Stimulated activated CD8-positive, alpha-beta memory T cell treated with anti-CD3 and anti-CD28 coated beads, Interleukin-12 subunit alpha, Interleukin-12 subunit beta, amount 100 ng/mL, for 1 hour (primary cell): ENCODE results near the gene HGF.
"Not testable (repeated sequence)": the region's sequence is repeated elsewhere in the genome, so short reads cannot be mapped to it uniquely, and the experiment has no call there.

Experiments
- DNase-seq: peaks from one replicate; pipeline ENCODE4 v3.0.0-alpha.2; 2020; ENCODE audit warnings: low read depth

HGF gene

DNA sequence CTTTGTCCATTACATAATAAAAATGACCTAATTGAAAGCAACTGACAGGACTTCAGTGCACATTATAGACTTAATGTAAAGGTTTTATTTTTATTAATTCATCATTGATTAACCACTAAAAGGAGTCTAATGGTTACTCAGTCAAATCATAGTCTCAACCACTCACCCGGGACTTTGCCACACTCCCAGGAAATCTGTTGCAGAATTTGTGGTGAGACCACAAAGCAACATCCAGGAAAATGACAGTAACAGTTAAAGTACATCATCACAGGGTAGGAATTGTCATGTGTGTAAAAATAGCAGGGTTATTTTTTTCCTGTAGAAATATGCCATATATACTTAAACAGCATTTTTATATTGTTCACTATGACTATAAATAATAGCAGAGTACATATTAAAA is 6.3 kb upstream of the HGF start:
- no peak for DNase-seq

DNA sequence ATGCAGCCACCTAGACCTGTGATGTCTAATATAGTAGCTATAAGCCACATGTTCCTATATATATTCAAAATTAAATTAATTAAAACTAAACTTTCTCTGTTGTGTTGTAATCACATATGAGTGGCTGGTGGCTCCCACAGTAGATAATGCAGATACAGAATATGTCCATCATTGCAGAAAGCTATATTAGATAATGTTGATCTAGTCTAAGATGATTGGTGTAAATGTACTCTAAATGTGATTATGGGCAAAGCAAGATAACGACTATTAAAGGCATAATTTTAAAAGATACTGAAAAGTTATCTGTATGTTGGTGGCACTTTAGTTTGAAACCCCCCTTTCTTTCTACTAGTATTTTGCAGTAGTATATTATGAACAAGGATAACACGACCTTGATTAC is 5.7 kb upstream of the HGF start:
- DNase-seq, result no peak

DNA sequence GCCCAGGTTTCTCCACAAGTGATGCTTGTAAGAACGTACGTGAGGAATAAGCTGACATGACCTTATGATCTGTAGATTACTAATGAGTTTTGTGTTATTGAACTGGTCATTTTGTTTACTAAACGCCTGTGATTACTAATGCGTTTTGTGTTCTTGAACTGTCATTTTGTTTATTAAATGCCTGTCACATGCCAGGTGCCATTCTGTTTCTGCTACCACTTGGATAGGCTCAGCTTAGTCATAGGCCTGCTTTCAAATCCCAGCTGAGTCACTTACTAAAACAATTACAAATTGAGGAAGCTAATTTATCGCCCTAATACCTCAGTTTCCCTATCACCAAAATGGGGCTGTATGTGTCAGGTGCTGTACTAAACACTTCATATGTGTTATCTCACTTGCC is 4.7 kb upstream of the HGF start:
- no peak for DNase-seq

DNA sequence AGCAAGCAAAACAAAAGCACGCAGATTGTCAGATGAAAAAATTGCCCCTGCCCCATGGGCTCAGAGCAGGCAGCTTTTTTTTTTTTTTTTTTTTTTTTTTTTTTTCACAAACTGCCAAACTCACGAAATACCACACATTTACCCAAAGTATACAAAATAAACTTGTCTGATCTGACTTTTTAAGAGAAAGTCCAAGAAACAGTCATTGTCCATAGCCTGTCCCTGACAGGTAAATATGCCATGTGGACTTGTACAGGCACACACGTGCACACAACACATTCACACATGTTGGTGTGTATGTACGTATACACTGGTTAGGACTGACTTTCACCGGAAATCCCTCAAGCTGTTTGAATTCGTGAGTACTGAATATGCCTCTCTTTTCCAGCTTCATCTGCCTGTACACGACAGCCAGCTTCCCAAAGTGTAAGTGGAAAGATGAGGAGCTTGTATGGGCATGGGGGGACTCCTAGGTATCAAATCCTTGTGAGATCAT is 929 bp upstream of the HGF start:
- no peak for DNase-seq

DNA sequence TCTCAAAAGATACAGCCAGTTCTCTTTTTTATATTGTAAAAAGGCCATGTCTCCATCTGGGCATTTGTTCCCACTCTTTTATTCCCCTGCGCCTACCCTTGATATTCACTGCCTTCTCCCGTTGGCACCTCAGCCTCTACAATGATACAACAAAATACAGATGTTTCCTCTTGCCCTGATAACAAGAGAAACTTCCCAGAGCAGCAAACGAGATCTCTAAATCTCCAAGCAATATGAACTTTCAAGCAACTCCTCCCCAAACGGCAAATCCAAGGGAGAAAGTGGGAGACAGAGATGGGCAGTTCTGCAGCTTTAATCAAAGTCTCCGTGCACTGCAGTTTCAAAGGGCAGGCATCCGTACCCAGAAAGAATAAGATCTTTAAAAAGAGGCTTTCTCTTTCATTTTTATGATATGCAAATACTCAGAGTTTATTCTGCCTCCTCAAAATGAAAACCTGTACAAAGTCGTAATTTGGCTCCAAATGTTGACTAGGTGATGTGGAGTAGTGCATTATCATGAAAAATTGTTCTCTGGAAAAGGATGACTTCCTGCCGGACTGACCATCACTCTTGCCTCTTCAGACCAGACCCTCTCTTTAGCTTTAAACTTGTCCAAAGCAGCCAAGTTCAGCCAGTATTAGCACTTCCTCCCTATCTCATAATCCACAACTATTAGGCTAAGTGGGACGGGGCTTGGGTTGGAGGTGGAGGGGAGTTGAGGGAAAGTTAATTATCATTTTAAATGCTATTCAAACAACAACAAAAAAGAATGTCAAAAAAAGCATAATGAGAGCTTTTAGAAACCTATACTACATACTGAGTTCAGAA is 682 bp downstream of the HGF start:
- DNase-seq, result no peak

DNA sequence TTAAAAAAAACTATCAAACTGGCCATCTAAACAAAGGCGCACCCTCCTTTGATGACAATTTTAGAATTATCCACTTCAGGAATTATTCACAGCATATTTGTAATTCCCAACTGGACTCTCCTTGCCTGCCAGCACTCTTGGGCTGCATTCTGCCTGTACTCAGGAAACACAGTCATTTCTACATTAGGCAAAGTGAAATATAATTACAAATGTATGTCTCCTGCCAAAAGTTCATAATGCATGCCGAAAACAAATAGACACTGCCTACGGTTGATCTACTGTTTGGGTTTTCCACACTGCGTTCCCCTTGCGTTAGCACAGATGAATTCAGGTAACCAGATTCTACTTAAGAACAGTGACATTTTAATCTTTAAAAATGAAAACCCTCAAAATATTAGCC is 1.9 kb downstream of the HGF start:
- no peak for DNase-seq

DNA sequence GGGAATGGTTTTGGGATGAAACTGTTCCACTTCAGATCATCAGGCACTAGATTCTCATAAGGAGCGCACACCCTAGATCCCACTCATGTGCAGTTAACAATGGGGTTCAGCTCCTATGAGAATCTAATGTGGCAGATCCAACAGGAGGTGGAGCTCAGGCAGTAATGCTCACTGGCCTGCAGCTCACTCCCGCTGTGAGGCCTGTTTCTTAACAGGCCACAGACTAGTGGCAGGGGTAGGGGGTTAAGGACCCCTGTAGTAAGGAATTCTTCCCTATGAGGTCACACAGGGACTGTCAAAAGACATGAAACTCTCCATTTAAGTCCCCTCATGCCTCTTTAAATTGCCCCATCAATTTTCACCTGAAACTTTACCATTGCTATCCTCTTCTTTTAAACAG is 8.0 kb downstream of the HGF start:
- DNase-seq, result no peak

DNA sequence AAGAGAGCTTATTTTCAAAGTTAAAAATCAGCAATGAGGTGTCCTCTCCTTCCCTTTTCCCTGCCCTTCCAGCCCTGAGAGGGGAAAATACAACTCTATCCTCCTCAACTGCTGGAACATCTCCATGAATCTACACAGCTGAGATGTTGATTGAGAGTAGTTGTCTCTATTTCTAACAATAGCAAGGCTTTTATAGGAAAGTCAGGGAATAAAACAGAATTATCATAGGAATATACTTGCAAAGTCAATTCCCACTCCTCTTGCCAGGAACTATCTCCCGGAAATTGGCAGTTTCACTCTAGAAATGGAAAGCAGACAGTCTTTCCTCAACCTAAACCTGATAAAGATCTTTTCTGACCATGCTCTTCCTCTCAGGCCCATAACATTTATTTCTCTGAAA is 8.8 kb downstream of the HGF start:
- DNase-seq, result no peak

DNA sequence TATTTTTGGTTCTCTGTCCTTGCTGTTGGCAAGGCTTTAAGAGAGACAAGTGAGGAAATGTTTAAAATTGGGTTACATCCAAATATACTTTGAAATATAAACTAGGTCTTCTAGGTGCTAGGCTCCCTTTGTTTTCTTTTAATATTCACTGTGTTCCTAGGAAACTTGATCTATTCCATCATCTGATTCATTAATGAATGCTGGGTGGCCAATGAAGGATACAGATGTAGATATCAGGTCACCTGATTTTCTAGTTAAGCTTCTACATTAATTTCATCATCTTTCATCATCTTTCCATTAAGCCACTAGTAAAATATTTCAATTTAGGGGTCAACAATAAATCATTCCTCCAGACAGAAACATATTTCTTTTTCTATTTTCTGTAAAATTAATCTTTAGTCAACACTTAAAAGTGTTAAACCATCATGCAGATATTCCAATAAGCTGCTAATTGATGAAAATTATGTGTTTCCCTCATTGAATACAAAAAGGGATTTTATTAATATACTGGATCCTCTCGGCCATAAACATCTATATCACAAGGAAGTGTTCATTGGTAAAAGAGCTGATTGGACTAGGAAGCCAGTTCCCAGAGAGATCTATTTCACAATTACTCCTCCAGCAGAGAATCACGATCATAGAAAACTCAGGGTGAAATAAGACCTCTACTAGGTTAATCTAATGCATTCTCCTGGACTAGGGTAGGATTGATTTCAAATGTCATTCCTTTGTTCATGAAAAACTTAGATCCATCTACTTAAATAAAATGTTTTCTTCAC is 14.7 kb downstream of the HGF start:
- no peak for DNase-seq

DNA sequence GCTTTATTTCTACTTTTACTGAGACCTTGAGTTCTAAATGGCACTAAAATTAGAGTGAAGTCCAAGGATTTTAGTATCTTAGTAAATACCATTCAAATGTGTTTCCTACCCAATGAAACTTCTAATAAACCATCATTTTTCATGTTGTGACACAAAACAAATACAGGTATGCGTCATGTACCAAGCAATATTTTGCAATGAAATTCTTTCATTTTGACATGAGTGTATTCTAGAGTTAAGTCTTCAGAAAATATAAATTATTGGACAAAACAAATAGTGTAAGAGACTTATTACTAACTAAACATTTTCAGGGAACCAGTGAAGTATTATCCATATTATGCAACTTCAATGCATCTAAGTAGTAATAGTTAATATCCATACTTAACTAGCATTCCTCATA is 16.5 kb downstream of the HGF start:
- DNase-seq, result no peak

DNA sequence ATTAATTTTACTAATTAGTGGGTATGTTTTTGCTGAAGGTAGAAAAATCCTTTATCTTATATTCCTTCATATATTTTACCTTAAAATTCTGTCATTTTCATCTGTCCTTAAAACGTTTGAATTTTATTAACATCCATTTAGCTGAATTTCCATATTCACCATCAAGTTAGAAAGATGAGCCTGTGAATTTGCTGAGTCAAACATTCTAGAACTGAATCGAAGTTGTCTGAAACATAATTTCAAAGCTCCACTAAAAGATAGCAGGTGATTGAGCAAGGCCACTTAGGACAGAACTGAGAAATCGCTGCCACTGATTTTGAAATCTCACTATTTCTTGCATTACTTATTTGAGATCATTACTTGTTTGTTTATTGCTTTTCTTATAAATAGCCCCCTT is 17.5 kb downstream of the HGF start:
- no peak for DNase-seq

DNA sequence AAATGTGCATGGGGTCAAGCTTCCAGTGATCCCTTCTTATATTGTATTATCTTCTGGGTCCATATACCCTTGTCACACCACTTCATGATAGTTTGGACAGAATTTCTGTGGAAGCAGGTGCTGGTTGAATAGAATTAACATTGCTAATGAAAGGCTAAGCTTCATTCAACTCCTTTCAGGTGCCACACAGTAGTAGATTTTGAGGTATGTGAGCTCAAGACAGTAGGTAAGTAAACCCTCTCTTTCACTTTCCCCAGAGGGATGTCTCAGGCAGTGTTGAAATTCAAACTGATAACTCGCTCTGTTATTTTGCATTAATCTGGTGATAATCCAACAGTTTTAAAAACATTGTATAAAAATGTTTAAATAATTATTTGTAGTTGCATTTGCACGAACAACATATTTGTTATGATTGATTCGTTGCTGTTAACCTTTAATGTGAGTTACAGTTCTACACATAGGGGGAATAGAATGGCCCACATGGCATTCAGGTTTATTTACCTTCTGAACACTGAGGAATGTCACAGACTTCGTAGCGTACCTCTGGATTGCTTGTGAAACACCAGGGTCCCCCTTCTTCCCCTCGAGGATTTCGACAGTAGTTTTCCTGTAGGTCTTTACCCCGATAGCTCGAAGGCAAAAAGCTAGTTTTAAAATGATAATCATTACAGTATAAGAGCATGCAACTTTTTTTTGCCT is 18.1 kb downstream of the HGF start:
- no peak for DNase-seq

DNA sequence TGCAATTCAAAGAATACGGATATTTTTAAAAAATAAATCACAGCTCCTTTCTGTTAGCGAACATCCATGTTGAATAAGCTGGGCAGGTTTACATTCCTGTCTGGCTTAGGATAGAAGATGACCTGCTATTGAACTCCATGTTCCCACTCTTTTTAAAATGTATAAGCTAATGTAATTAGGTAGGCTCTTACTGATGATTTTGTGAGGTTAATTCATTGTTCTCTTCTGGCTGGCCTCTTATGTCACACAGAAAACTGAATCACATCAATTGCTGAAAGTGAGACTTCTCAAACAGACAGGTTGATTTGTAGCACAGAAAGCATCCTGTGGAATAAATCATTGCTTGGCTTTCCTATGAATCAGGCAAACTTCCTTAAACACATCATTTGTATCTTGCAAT is 24.2 kb downstream of the HGF start:
- DNase-seq, result no peak

DNA sequence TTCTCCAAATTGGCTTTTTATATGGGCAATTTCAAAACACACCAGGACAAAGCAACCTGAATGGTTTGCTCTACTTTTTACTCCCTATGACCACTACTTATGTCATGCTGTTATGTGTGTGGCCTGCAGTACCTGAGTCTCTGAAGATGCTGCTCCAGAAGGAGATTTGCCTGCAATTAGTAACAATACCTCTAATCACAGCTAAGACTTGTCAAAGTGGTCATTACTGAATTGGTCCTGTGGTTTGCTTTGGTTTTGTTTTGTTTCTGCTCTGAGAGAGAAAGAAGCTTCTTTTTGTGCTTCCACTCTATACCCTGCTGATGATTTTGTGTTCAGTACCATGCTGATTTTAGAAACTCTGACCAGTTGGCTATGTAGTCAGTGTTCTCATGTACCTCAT is 25.5 kb downstream of the HGF start:
- no peak for DNase-seq

DNA sequence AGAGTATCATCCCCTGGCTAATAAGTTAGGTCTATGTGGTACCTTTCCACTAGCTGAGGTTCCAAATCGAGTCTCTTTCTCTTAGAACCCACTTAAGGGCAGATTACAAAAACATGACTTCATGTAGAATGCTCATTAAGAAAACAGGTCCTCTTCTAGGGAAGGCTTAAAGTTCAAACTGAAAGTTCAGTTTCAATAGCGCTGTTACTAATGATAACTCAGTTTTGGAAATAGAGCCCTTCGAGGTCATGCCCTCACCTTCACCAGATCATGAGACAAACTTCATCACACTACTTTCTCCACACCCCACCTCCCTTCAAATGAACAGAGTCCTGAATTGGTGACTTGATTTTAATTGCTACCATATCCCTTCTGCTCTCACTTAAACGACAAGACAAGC is 26.2 kb downstream of the HGF start:
- DNase-seq, result no peak

DNA sequence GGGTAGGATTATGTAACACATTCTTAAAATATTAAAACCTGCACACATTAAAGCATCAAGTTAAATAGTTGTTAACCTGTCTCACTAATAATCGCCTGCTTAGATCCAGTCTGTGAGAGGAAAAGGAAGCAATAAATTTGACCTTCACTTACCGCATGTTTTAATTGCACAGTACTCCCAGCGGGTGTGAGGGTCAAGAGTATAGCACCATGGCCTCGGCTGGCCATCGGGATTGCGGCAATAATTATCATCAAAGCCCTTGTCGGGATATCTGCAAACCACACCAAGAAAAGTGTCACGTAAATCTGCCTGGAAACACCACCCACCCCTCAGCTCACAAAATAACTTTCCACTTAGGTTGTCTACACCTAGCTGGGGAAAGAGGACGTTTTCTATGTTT is 26.6 kb downstream of the HGF start:
- DNase-seq, result no peak

DNA sequence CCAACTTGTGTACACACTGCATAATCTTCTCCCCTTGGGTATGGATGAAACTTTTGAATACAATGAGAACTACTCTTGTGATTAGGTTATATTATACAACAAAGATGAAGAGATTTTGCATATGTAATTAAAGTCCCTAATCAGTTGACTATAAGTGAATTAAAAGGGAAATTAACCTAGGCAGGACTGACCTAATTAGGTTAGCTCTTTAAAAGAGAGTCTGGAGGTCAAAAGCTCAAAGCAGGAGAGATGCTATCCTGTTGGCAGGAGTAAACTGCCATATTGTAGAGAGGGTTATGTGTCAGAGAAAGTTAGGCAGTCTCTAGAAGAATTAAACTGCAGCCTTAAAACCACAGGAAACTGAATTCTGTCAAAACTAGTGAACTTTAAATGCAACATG is 29.4 kb downstream of the HGF start:
- DNase-seq, result no peak

DNA sequence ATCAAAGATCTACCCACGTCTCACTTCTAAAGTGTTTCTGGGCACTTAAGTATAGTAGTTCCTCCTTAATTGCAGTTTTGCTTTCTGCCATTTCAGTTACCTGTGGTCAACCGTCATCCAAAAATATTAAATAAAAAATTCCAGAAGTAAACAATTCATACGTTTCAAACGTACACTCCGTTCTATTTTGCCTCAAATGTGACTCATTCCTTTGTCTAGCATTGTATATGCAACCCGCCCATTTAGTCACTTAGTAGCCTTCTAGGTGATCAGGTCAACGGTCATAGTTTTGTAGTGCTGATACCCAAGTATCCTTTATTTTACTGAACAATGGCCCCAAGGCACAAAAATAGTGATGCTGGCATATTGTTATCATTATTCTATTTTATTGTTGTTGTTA is 33.8 kb downstream of the HGF start:
- no peak for DNase-seq

DNA sequence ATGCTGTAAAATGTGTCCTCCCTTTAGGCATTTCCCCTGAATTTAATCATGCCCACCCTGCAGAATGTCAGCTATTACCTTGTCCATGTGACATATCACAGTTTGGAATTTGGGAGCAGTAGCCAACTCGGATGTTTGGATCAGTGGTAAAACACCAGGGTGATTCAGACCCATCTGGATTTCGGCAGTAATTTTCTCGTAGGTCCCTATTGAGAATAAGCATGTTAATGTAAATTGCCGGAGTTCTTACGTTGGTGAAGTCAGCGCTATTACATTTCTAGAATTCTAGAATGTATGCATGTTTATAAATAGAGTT is 44.1 kb downstream of the HGF start:
- no peak for DNase-seq

DNA sequence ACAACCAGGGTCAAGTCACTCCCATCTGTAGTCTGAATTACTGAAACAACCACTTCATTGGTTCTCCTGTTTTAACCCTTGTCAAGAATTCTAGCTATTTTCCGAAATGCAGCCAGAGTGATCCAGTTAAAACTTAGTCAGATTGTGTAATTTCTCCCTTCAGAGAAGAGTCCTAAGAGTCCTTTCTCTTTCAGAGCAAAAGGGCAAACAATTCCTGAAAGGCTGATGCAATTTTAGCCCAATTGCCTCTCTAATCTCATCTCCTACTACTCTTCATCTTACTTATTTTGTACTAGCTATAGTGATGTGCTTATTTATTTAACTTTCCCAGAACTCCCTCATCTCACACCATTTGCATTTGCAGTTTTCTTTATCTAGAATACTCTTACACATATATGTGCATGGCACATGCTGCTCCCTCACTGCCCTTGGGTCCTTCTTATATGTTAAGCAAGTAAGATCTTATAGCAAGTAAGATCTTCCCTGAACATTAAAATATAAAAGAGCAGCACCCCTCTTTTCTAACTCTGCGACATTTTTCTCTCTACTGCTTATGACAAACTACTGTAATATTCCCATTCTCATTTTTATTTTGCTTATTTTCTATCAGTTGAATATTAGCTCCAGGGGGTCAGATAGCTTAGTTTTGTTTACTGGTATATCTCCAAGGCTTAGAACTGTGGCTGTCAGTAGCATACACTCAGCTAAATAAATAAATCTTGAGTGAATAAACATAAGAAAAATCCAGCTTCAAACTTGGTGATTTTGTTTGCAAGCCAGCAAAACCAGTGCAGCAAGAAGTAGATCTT is 44.6 kb downstream of the HGF start:
- no peak for DNase-seq

DNA sequence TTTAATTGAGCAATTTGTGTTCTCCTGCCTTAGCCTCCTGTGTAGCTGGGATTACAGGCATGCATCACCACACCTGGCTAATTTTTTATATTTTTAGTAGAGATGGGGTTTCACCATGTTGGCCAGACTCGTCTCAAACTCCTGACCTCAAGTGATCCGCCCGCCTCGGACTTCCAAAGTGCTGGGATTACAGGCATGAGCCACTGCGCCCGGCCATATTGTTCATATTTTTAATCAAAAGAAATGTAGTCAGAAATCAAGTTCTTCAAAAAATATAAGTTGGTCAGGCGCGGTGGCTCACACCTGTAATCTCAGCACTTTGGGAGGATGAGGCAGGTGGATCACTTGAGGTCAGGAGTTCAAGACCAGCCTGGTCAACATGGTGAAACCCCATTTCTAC is 47.6 kb downstream of the HGF start:
- DNase-seq, result not testable (repeated sequence)

DNA sequence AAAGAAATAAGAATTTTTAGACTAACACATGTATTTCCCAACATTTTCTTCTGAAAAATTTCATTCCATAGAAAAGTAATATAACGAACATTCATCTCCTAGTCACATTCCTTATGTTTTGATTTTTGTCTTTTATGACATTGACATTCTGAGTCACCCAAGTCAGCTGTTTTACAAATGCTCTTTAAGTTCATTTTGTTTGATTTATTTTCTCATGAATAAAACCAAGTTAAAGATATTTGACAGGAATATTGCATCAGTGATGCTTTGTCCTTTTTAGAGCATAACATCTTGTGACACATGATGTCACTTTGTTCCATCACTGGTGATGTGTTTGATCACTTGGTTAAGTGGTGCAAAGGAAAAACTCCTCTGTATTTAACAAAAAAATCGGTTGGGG is 48.4 kb downstream of the HGF start:
- DNase-seq, result no peak
